Kidney (tissue), 14 donors: ENCODE results near the gene IL5RA. TPM values are rescaled to one million over a fixed set of nuclear protein-coding genes. Genes with fewer than 3 reads are reported as not detected.

Source experiments
- DNase-seq, 5 donors: peaks; one replicate each; pipeline ENCODE4 v3.0.0-alpha.2; 2013 to 2020
- FAIRE-seq: peaks from 2 replicates; lab custom pipeline; 2012; peaks lifted over from hg19 to GRCh38; lab: Jason Lieb, UNC
- H3K27ac ChIP-seq, 2 donors: one replicate each; pipeline ENCODE4 v1.7.0; 2013; ENCODE audit warnings: low read depth in 2 of 2, low read length in 2 of 2, inconsistent platforms in 1 of 2
- H3K27me3 ChIP-seq: one replicate; pipeline ENCODE4 v1.7.1; 2013; ENCODE audit warnings: low read length, inconsistent platforms; ENCODE audit not compliant: control insufficient read depth, insufficient read depth
- H3K36me3 ChIP-seq, 3 donors: one replicate each; pipeline versions ENCODE4 v1.7.0 to v1.7.1; 2013; ENCODE audit warnings: low read length in 3 of 3, control low read depth in 1 of 3, inconsistent platforms in 1 of 3; ENCODE audit not compliant: insufficient read depth in 3 of 3, control insufficient read depth in 2 of 3
- H3K4me1 ChIP-seq, 3 donors: one replicate each; pipeline versions ENCODE4 v1.7.0 to v1.7.1; 2013; ENCODE audit warnings: low read length in 3 of 3, inconsistent platforms in 1 of 3, low read depth in 1 of 3; ENCODE audit not compliant: control insufficient read depth in 2 of 3, insufficient read depth in 2 of 3
- H3K4me3 ChIP-seq, 3 donors: one replicate each; pipeline versions ENCODE4 v1.7.0 to v1.8.1; 2013; ENCODE audit warnings: low read length in 3 of 3, control low read depth in 1 of 3, inconsistent platforms in 1 of 3
- H3K9ac ChIP-seq, 3 donors: one replicate each; pipeline versions ENCODE4 v1.7.0 to v1.7.1; 2013; ENCODE audit warnings: low read length in 3 of 3, control low read depth in 1 of 3, inconsistent platforms in 1 of 3
- H3K9me3 ChIP-seq, 3 donors: one replicate each; pipeline versions ENCODE4 v1.7.0 to v1.7.1; 2013; ENCODE audit warnings: low read length in 3 of 3, control low read depth in 1 of 3, inconsistent platforms in 1 of 3; ENCODE audit not compliant: control insufficient read depth in 2 of 3, insufficient read depth in 1 of 3
- intact Hi-C: fragments of 100-400 bp; cut with DNase I; formaldehyde crosslinking; loops from one replicate; pipeline ENCODE4 v1.11.1; 2022
- polyA plus RNA-seq: library from polyadenylated mRNA; stranded (reverse); fragments of 350-450 nt; fragmentation: Illumina TruSeq; extraction: RNeasy Lipid Tissue Mini Kit (QIAGEN cat#74804); gene quantifications from one replicate; pipeline ENCODE4 v1.2.3, GENCODE V29; 2014; ENCODE audit warnings: low read depth, low replicate concordance; ENCODE audit not compliant: insufficient read depth
- total RNA-seq: library from RNA; stranded (reverse); fragmentation: NEBNext Ultra II Directional; extraction: Animal tissue kit (Norgen Biotek cat#: 25700); gene quantifications from one replicate; pipeline ENCODE4 v1.2.1, GENCODE V29; 2021
- TF ChIP-seq, protein P1 (sequence below): IDR thresholded peaks from 3 replicates; pipeline ENCODE4 v1.5.1; 2012; ENCODE audit warnings: mild to moderate bottlenecking, moderate library complexity, borderline replicate concordance; ENCODE audit not compliant: insufficient read depth; ENCODE audit errors: extremely low read depth
- donor health status: control.
- donor health status: control.
- donor health status: control.
- donor health status: control.
- donor health status: control.
- donor health status: DM: yes; HTN: yes; CAD: no.
- donor health status: Normal renal cell carcinoma (clear cell type).

IL5RA gene
- total and polyA plus RNA-seq, 2 donors from 2014 or later = 0.22 to 1.1 TPM

DNA sequence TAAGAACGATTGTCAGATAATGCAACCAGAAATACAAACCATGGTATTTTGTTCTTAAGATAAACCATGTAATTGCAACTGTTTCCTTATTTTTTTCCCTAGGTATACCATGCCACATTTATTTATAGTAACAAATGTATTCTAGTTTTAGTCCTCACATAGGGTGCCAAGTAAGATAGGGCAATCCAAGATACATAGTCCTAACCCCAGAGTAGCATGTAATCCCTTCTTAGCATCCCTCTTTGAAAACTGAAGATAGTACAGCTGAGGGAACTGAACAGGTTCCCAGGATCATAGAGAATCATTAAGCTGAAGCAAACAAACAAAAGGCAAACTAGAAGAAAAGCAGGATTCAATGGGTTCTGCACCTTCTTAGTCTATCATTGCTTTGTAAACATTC lies 41.3 kb upstream of the IL5RA start:
- H3K27me3 ChIP-seq = no peaks in the 10 kb centered on the region
- peaks cover 9 to 60% (median 30%) of the 10 kb centered on the region in 3 donors for H3K36me3 ChIP-seq
- TF ChIP-seq, protein P1, sequence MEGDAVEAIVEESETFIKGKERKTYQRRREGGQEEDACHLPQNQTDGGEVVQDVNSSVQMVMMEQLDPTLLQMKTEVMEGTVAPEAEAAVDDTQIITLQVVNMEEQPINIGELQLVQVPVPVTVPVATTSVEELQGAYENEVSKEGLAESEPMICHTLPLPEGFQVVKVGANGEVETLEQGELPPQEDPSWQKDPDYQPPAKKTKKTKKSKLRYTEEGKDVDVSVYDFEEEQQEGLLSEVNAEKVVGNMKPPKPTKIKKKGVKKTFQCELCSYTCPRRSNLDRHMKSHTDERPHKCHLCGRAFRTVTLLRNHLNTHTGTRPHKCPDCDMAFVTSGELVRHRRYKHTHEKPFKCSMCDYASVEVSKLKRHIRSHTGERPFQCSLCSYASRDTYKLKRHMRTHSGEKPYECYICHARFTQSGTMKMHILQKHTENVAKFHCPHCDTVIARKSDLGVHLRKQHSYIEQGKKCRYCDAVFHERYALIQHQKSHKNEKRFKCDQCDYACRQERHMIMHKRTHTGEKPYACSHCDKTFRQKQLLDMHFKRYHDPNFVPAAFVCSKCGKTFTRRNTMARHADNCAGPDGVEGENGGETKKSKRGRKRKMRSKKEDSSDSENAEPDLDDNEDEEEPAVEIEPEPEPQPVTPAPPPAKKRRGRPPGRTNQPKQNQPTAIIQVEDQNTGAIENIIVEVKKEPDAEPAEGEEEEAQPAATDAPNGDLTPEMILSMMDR = no peak
- no peak overlapping the region for H3K9ac ChIP-seq
- H3K4me1 ChIP-seq = no peaks in the 10 kb centered on the region
- intact Hi-C loops = no loop called here
- no peak for DNase-seq
- no peak overlapping the region for H3K27ac ChIP-seq
- H3K9me3 ChIP-seq = no peaks in the 10 kb centered on the region
- no peak overlapping the region for H3K4me3 ChIP-seq
- no peak for FAIRE-seq

- Histone ChIP-seq H3K27me3 (no peaks in the 10 kb centered on the region), H3K27ac (no peak overlapping the region), H3K4me3 (no peak overlapping the region), H3K9me3 (no peaks in the 10 kb centered on the region), H3K4me1 (no peaks in the 10 kb centered on the region), H3K9ac (no peak overlapping the region), H3K36me3 (peaks cover 12 to 58% (median 27%) of the 10 kb centered on the region in 3 donors)
- intact Hi-C loops = no loop called here
- TF ChIP-seq, protein P1 = no peak
- no peak for FAIRE-seq
- DNase-seq = no peak
Observed at GRCh38 chr3:3149560-3149959, 39.4 kb upstream of the IL5RA start.

- no peak overlapping the region for H3K4me3 ChIP-seq
- FAIRE-seq = no peak
- no peaks in the 10 kb centered on the region for H3K27me3 ChIP-seq
- TF ChIP-seq, protein P1 = no peak
- H3K9ac ChIP-seq = no peak overlapping the region
- no peaks in the 10 kb centered on the region for H3K4me1 ChIP-seq
- no peak overlapping the region for H3K27ac ChIP-seq
- DNase-seq = no peak
- no peaks in the 10 kb centered on the region for H3K9me3 ChIP-seq
- peaks cover 11 to 52% (median 25%) of the 10 kb centered on the region in 3 donors for H3K36me3 ChIP-seq
- intact Hi-C loops = no loop called here
Observed at GRCh38 chr3:3145831-3146230, 35.7 kb upstream of the IL5RA start.

DNA sequence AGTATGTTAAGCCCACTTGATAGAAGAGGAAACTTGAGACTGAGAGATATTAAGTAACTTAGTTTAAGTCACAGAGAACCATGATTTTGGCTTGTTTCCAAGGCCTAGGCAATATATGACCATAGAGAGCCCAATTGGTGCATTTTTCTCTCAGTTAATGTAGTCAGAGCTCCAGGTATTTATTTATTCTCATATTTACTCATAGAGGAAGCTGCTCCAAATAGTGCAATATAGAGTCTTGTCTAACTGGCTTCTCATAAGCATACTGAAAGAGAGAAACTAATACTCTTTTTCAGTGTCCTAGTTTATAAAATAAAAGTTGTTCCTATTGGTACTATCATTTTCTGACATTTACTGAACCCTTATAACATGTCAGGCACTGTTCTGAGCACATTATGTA lies 31.8 kb upstream of the IL5RA start:
- H3K4me1 ChIP-seq = no peaks in the 10 kb centered on the region
- H3K27me3 ChIP-seq = no peaks in the 10 kb centered on the region
- intact Hi-C loops = no loop called here
- peaks cover 11 to 34% (median 25%) of the 10 kb centered on the region in 3 donors for H3K36me3 ChIP-seq
- no peak overlapping the region for H3K4me3 ChIP-seq
- H3K9ac ChIP-seq = no peak overlapping the region
- FAIRE-seq (no peak), DNase-seq (no peak)
- no peak overlapping the region for H3K27ac ChIP-seq
- TF ChIP-seq, protein P1 = no peak
- H3K9me3 ChIP-seq = no peaks in the 10 kb centered on the region
